DLD1 (cell line): Measurements from ENCODE around the gene TUBB8.
"Not testable (repeated sequence)": the region's sequence is repeated elsewhere in the genome, so short reads cannot be mapped to it uniquely, and the experiment has no call there.

ENCODE experiments used
- in situ Hi-C: cut with HindIII; loops from 2 replicates; pipeline ENCODE4 v1.10.0; 2017; ENCODE audit warnings: low sequenced_read_pairs

The TUBB8 gene

GRCh38 chr10:48996-49395, at the start of gene TUBB8:
Gene TUBB8, minus strand, starts transcription at chr10:49296. Its CDS starts 58 bp downstream, at chr10:49238.
- in situ Hi-C loops, result no loop called here

GRCh38 chr10:96466-96865, 47.4 kb upstream of the TUBB8 start:
- in situ Hi-C loops, result no loop called here

- in situ Hi-C loops, result no loop called here
These were observed 46.4 kb upstream of the TUBB8 start for GRCh38 chr10:95356-96115.

GRCh38 chr10:94613-95012, 45.5 kb upstream of the TUBB8 start:
- in situ Hi-C loops, result no loop called here

- in situ Hi-C loops, result no loop called here
These were observed 43.8 kb upstream of the TUBB8 start for GRCh38 chr10:92846-93245.

GRCh38 chr10:92153-92552, 43.1 kb upstream of the TUBB8 start:
- in situ Hi-C loops, result no loop called here

GRCh38 chr10:91313-91712, 42.2 kb upstream of the TUBB8 start:
- in situ Hi-C loops, result no loop called here

- in situ Hi-C loops, result no loop called here
These were observed 41.1 kb upstream of the TUBB8 start for GRCh38 chr10:90161-90560.

- in situ Hi-C loops, result no loop called here
These were observed 40.2 kb upstream of the TUBB8 start for GRCh38 chr10:89248-89647.

- in situ Hi-C loops, result no loop called here
These were observed 39.2 kb upstream of the TUBB8 start for GRCh38 chr10:88253-88652.

- in situ Hi-C loops, result no loop called here
These were observed 38.3 kb upstream of the TUBB8 start for GRCh38 chr10:87177-88080.

- in situ Hi-C loops, result no loop called here
These were observed 36.9 kb upstream of the TUBB8 start for GRCh38 chr10:86031-86430.

- in situ Hi-C loops, result no loop called here
These were observed 35.9 kb upstream of the TUBB8 start for GRCh38 chr10:85044-85443.

GRCh38 chr10:83930-84530, 34.9 kb upstream of the TUBB8 start:
- in situ Hi-C loops, result no loop called here

GRCh38 chr10:80477-81105, 31.5 kb upstream of the TUBB8 start:
- in situ Hi-C loops, result no loop called here

- in situ Hi-C loops, result no loop called here
These were observed 30.6 kb upstream of the TUBB8 start for GRCh38 chr10:79532-80215.

- in situ Hi-C loops, result no loop called here
These were observed 29.5 kb upstream of the TUBB8 start for GRCh38 chr10:78556-78955.

- in situ Hi-C loops, result not testable (repeated sequence)
These were observed 25.1 kb upstream of the TUBB8 start for GRCh38 chr10:74266-74621.

GRCh38 chr10:73543-74265, 24.6 kb upstream of the TUBB8 start:
- in situ Hi-C loops, result not testable (repeated sequence)

GRCh38 chr10:68156-68555, 19.1 kb upstream of the TUBB8 start:
- in situ Hi-C loops, result not testable (repeated sequence)
